Ascending aorta (tissue), 2 donors: Measurements from ENCODE around the gene CCNL2. TPM values are rescaled to one million over a fixed set of nuclear protein-coding genes. Genes with fewer than 3 reads are reported as not detected.

Source experiments
- DNase-seq, 2 donors: peaks; one replicate each; pipeline ENCODE4 v3.0.0-alpha.2; 2019; ENCODE audit warnings: low spot score in 2 of 2
- H3K27ac ChIP-seq, 2 donors: fragments of 200-600 bp; sonication (generic); one replicate each; pipeline ENCODE4 v1.5.1; 2016 to 2017; ENCODE audit warnings: mild to moderate bottlenecking in 1 of 2
- H3K27me3 ChIP-seq: fragments of 200-600 bp; sonication (generic); one replicate; pipeline ENCODE4 v1.5.1; 2017
- H3K36me3 ChIP-seq, 2 donors: fragments of 200-600 bp; sonication (generic); one replicate each; pipeline ENCODE4 v1.5.1; 2016
- H3K4me1 ChIP-seq, 2 donors: fragments of 200-600 bp; sonication (generic); one replicate each; pipeline ENCODE4 v1.5.1; 2016 to 2017; ENCODE audit warnings: mild to moderate bottlenecking in 1 of 2
- H3K4me3 ChIP-seq, 2 donors: fragments of 200-600 bp; sonication (generic); one replicate each; pipeline ENCODE4 v1.5.1; 2016 to 2017; ENCODE audit warnings: mild to moderate bottlenecking in 1 of 2
- H3K9me3 ChIP-seq, 2 donors: fragments of 200-600 bp; sonication (generic); one replicate each; pipeline ENCODE4 v1.5.1; 2016
- CTCF ChIP-seq, 3 experiments: fragments of 200-600 bp in 2 of 3; fragments of 450-650 bp in 1 of 3; sonication (generic) in 2 of 3; IDR thresholded peaks; one replicate each; pipeline ENCODE4 v1.5.1; 2016 to 2019; ENCODE audit warnings: antibody characterized with exemption in 3 of 3, mild to moderate bottlenecking in 1 of 3, moderate library complexity in 1 of 3
- intact Hi-C: fragments of 100-400 bp; cut with DNase I; formaldehyde crosslinking; loops from one replicate; pipeline ENCODE4 v1.15.1; 2023
- total RNA-seq: library from RNA; depleted of rRNA; stranded (reverse); fragments of >200 nt; gene quantifications from one replicate; pipeline ENCODE4 v1.1.0, GENCODE V29; 2016

The CCNL2 gene
- total RNA-seq, 1 donor from 2014 or later = 150 TPM

- DNase-seq = no peak
- Histone ChIP-seq H3K36me3 (peaks cover 0 to under 1% of the 10 kb centered on the region in 2 donors), H3K27me3 (no peaks in the 10 kb centered on the region), H3K27ac (peak overlapping the region; percentile 90 to 92), H3K9me3 (no peaks in the 10 kb centered on the region), H3K4me1 (peaks cover 27 to 55% of the 10 kb centered on the region in 2 donors), H3K4me3 (peak overlapping the region in 1 of 2 donors; percentile 12)
- intact Hi-C loops = loop anchor here (2.0 kb wide), 1 partner anchor 15 kb away; the partner anchor contains the start of gene AURKAIP1
- no peak for TF ChIP-seq CTCF (IDR thresholded peaks at IDR 0.05)
These were observed 39.3 kb downstream of the CCNL2 start for GRCh38 chr1:1359664-1360468.

GRCh38 chr1:1359308-1359663 lies 39.8 kb downstream of the CCNL2 start:
- no peaks in the 10 kb centered on the region for H3K27me3 ChIP-seq
- peaks cover 30 to 59% of the 10 kb centered on the region in 2 donors for H3K4me1 ChIP-seq
- H3K27ac ChIP-seq = peak overlapping the region; percentile 90 to 92
- peaks cover 6% of the 10 kb centered on the region in 2 donors for H3K36me3 ChIP-seq
- TF ChIP-seq CTCF (IDR thresholded peaks at IDR 0.05) = no peak
- intact Hi-C loops = loop anchor here (2.0 kb wide), 1 partner anchor 16 kb away; the partner anchor contains the start of gene AURKAIP1
- H3K9me3 ChIP-seq = no peaks in the 10 kb centered on the region
- peak overlapping the region in 1 of 2 donors; percentile 65 for H3K4me3 ChIP-seq
- no peak for DNase-seq

- DNase-seq = peak; percentile 51 to 87
- H3K4me3 ChIP-seq = peak within 1 kb of the TSS; percentile 54 to 65
- peaks cover 12 to 13% of the 10 kb centered on the region in 2 donors for H3K36me3 ChIP-seq
- no peaks in the 10 kb centered on the region for H3K9me3 ChIP-seq
- intact Hi-C loops = loop anchor here (2.0 kb wide), 1 partner anchor 16 kb away; the partner anchor contains the start of gene AURKAIP1
- no peaks in the 10 kb centered on the region for H3K27me3 ChIP-seq
- peaks cover 30 to 65% of the 10 kb centered on the region in 2 donors for H3K4me1 ChIP-seq
- peak within 1 kb of the TSS; percentile 90 to 92 for H3K27ac ChIP-seq
- TF ChIP-seq CTCF (IDR thresholded peaks at IDR 0.05) = no peak
These were observed 40.5 kb downstream of the CCNL2 start, which contains the start of gene MXRA8 for GRCh38 chr1:1358433-1359271. Gene MXRA8 (minus strand): TSS chr1:1358555. CDS start chr1:1358504, 51 bp downstream.

GRCh38 chr1:1357871-1358432 lies 41.2 kb downstream of the CCNL2 start:
- intact Hi-C loops = loop anchor here (2.0 kb wide), 1 partner anchor 17 kb away; the partner anchor contains the start of gene AURKAIP1
- H3K27me3 ChIP-seq = no peaks in the 10 kb centered on the region
- H3K4me1 ChIP-seq = peaks cover 30 to 69% of the 10 kb centered on the region in 2 donors

More at GRCh38 chr1:1357871-1358432, 41.2 kb downstream of the CCNL2 start:
- no peak for TF ChIP-seq CTCF (IDR thresholded peaks at IDR 0.05)
- H3K9me3 ChIP-seq = no peaks in the 10 kb centered on the region
- no peak for DNase-seq
- H3K27ac ChIP-seq = peak overlapping the region; percentile 90 to 92
- peaks cover 14 to 19% of the 10 kb centered on the region in 2 donors for H3K36me3 ChIP-seq
- H3K4me3 ChIP-seq = peak overlapping the region; percentile 54 to 65
